ENCODE results near the gene RFTN1. TPM values are rescaled to one million over a fixed set of nuclear protein-coding genes. Genes with fewer than 3 reads are reported as not detected.
A peak's percentile ranks its signal among the peaks of the same experiment; 100 is the strongest.

Gene RFTN1
- total and polyA plus RNA-seq, 2 donors (not counting 1 experiment from before 2014, with no cell fraction given): 32.4 to 156 TPM

GRCh38 chr3:16500093-16500492 lies 13.4 kb downstream of the RFTN1 start:
- Mint-ChIP-seq H3K27me3 (no peaks in the 10 kb centered on the region), H3K9me3 (ENCODE audit: insufficient read depth) (no peaks in the 10 kb centered on the region), H3K4me3 (no peak overlapping the region), H3K4me1 (peaks cover 85% of the 10 kb centered on the region), H3K27ac (no peak overlapping the region)
- Histone ChIP-seq H3K36me3 (replicated peaks in 1 of 2; ENCODE audit: control extremely low read depth in 1 of 2, control insufficient read depth in 1 of 2, extremely low read depth in 1 of 2, insufficient read depth in 2 of 2, low read length in 1 of 2) (peaks cover 0 to 23% of the 10 kb centered on the region in 2 experiments), H3K79me2 (ENCODE audit: control insufficient read depth, insufficient read depth, low read length) (peaks cover 97% of the 10 kb centered on the region), H3K9ac (ENCODE audit: low read length) (no peak overlapping the region), H3K4me3 (ENCODE audit: control extremely low read depth in 1 of 5, extremely low read depth in 1 of 5, insufficient read depth in 1 of 5, low read depth in 2 of 5, low read length in 4 of 5) (no peak overlapping the region), H3K4me2 (replicated peaks; ENCODE audit: low read depth, low read length, poor library complexity, severe bottlenecking) (no peak overlapping the region), H4K20me1 (ENCODE audit: control insufficient read depth, insufficient read depth, low read length, poor library complexity, severe bottlenecking) (peaks cover 61% of the 10 kb centered on the region), H3K9me3 (ENCODE audit: control extremely low read depth in 1 of 3, control insufficient read depth in 2 of 3, insufficient read depth in 1 of 3, low read length in 2 of 3) (peaks cover 0 to 6% (median 0%) of the 10 kb centered on the region in 3 donors), H3K27me3 (replicated peaks in 1 of 4; ENCODE audit: control extremely low read depth in 1 of 4, control insufficient read depth in 3 of 4, insufficient read depth in 4 of 4, low read length in 3 of 4) (no peaks in the 10 kb centered on the region), H3K4me1 (ENCODE audit: control insufficient read depth in 2 of 2, insufficient read depth in 2 of 2, low read length in 2 of 2) (peaks cover 74% of the 10 kb centered on the region in 2 donors), H2AFZ (ENCODE audit: insufficient read depth, low read depth, low read length, poor library complexity, severe bottlenecking) (no peak overlapping the region), H3K27ac (ENCODE audit: low read length in 2 of 2) (no peak overlapping the region)
- intact Hi-C loops (cut with micrococcal nuclease): no loop called here
- CTCF ChIA-PET: no interaction called here
- DNase-seq (no peak), ATAC-seq (ENCODE audit: low read depth) (no peak)
- TF ChIP-seq, protein P1, sequence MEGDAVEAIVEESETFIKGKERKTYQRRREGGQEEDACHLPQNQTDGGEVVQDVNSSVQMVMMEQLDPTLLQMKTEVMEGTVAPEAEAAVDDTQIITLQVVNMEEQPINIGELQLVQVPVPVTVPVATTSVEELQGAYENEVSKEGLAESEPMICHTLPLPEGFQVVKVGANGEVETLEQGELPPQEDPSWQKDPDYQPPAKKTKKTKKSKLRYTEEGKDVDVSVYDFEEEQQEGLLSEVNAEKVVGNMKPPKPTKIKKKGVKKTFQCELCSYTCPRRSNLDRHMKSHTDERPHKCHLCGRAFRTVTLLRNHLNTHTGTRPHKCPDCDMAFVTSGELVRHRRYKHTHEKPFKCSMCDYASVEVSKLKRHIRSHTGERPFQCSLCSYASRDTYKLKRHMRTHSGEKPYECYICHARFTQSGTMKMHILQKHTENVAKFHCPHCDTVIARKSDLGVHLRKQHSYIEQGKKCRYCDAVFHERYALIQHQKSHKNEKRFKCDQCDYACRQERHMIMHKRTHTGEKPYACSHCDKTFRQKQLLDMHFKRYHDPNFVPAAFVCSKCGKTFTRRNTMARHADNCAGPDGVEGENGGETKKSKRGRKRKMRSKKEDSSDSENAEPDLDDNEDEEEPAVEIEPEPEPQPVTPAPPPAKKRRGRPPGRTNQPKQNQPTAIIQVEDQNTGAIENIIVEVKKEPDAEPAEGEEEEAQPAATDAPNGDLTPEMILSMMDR (IDR thresholded peaks at IDR 0.05): no peak
- no peak for TF ChIP-seq EZH2 (IDR thresholded peaks at IDR 0.05; ENCODE audit: borderline replicate concordance, insufficient read depth, low read depth, low read length, poor library complexity, severe bottlenecking)
- POLR2A ChIA-PET: no interaction called here
- no CpG with 5 or more reads among the region's 1 CpG for WGBS (ENCODE audit: insufficient coverage)

- DNase-seq (no peak), ATAC-seq (ENCODE audit: low read depth) (no peak)
- Histone ChIP-seq H3K79me2 (ENCODE audit: control insufficient read depth, insufficient read depth, low read length) (peaks cover 97% of the 10 kb centered on the region), H3K27ac (ENCODE audit: low read length in 2 of 2) (peak overlapping the region in 1 of 2 donors; percentile 40), H3K4me2 (replicated peaks; ENCODE audit: low read depth, low read length, poor library complexity, severe bottlenecking) (no peak overlapping the region), H3K9me3 (ENCODE audit: control extremely low read depth in 1 of 3, control insufficient read depth in 2 of 3, insufficient read depth in 1 of 3, low read length in 2 of 3) (peaks cover 0 to 6% (median 0%) of the 10 kb centered on the region in 3 donors), H3K4me1 (ENCODE audit: control insufficient read depth in 2 of 2, insufficient read depth in 2 of 2, low read length in 2 of 2) (peaks cover 74% of the 10 kb centered on the region in 2 donors), H4K20me1 (ENCODE audit: control insufficient read depth, insufficient read depth, low read length, poor library complexity, severe bottlenecking) (peaks cover 61% of the 10 kb centered on the region), H3K4me3 (ENCODE audit: control extremely low read depth in 1 of 5, extremely low read depth in 1 of 5, insufficient read depth in 1 of 5, low read depth in 2 of 5, low read length in 4 of 5) (no peak overlapping the region), H3K27me3 (replicated peaks in 1 of 4; ENCODE audit: control extremely low read depth in 1 of 4, control insufficient read depth in 3 of 4, insufficient read depth in 4 of 4, low read length in 3 of 4) (no peaks in the 10 kb centered on the region), H2AFZ (ENCODE audit: insufficient read depth, low read depth, low read length, poor library complexity, severe bottlenecking) (no peak overlapping the region), H3K9ac (ENCODE audit: low read length) (no peak overlapping the region), H3K36me3 (replicated peaks in 1 of 2; ENCODE audit: control extremely low read depth in 1 of 2, control insufficient read depth in 1 of 2, extremely low read depth in 1 of 2, insufficient read depth in 2 of 2, low read length in 1 of 2) (peaks cover 0 to 17% of the 10 kb centered on the region in 2 experiments)
- no peak overlapping the region for H3K4me3 Mint-ChIP-seq
- intact Hi-C loops (cut with micrococcal nuclease): no loop called here
- no peak overlapping the region for H3K27ac Mint-ChIP-seq
- ChIA-PET CTCF (interaction anchor here (2.3 kb wide), 1 partner anchor 9 kb away, joined by 11 read pairs; no protein-coding TSS in a partner anchor), POLR2A (interaction anchor here (2.1 kb wide), 1 partner anchor 12 kb away, joined by 8 read pairs; no protein-coding TSS in a partner anchor)
- TF ChIP-seq, protein P1 (IDR thresholded peaks at IDR 0.05): no peak
- no peak for TF ChIP-seq EZH2 (IDR thresholded peaks at IDR 0.05; ENCODE audit: borderline replicate concordance, insufficient read depth, low read depth, low read length, poor library complexity, severe bottlenecking)
- 96% methylated on average over 3 of the region's 4 CpGs for WGBS (ENCODE audit: insufficient coverage)
- H3K4me1 Mint-ChIP-seq: peaks cover 85% of the 10 kb centered on the region
- H3K27me3 Mint-ChIP-seq: no peaks in the 10 kb centered on the region
- H3K9me3 Mint-ChIP-seq (ENCODE audit: insufficient read depth): no peaks in the 10 kb centered on the region
Measured at GRCh38 chr3:16499351-16499750, 14.1 kb downstream of the RFTN1 start.
